HTERT RPE-1 (cell line): ENCODE measurements around the gene PRR33.
"Not testable (repeated sequence)": the region's sequence is repeated elsewhere in the genome, so short reads cannot be mapped to it uniquely, and the experiment has no call there.

Experiments used
- in situ Hi-C: fragments of 300-500 bp; cut with MboI; formaldehyde crosslinking; loops from 4 replicates; pipeline ENCODE4 v1.14.3; 2020; ENCODE audit warnings: low sequenced_read_pairs

Gene PRR33

DNA sequence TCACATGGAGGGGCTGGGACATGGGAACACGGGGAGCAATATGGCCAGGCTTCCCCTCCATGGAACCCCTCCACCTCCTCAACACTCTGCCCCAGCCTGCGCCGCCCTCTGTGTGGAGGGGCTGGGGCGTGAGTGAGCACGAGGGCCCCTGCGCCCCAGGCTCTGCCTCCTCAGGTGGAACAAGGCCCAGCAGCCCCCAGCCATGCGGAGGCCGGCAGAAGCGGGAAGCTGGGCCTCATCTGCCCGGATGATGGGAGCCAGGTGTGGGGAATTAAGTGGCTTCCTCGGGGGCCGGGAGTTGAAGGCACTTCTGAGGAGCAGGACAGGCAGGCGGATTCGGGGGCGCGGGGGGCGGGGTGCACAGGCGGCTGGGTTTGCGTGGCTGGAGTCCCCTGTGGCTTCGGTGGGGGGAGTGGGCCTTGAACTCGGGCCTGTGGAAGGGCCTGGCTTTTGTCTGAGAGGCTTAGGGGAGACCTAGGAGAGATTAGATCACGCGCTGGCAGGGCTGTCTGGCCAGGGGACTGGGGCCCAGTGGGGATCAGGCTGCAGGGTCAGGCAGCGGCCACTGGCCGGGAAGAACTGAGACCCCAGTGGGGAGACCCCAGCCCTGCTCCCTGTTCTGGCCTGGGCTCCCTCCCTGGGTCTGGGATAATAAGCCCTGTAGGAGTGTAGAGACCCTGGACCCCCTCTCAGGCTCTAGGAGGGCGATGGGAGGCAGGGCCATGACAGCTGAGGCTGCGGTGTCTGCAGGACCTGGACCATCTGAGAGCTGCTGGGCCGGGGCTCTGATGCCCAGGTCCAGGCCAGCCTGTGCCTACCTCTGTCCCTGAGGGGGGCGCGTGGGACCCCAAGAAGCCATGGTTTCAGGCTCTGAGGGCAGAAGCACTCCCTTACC lies 13.3 kb downstream of the PRR33 start:
- in situ Hi-C loops: no loop called here

DNA sequence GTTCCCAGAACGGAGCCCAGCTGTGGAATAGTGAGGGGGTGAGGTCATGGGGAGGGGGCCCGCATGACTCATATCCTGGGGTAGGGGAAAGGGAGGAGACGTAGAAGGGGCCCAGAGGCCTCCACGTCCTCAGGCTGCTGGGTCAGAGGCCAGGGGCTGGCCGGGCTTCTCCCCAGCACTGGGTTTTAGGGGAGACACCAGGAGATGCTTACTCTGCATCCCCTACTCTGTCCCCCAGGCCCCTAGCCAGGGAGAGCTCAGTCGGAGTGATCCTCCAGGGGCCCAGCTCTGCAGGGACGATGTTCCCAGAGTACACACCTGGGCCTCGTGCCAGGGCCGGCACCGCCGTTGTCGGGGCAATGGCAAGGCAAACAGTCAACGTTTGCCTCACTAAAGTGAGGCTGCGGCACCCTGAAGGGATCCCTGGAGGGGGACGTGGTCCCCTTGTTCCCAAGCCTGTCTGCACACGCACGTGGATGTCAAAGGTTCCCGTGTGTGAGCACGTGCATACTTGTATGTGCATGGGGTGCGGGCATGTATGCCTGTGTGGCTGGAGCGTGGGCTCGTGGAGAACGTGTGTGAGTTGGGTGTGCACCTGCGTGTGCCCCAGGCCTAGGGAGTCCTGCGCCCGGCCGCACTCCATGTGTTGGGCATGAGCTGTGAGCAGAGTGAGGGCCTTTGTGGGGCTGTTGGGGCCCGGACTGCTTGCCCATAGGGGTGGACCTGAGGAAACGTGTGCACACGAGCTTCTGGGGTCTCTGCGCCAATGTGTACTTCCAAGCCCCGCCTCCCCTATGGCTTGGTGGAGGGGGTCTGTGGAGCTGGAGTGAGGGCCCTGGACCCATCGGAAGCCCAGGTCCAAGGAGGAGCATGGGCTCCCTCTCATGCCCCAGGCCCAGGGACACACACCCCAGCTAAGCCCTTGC lies 14.2 kb downstream of the PRR33 start:
- in situ Hi-C loops: no loop called here

GRCh38 chr11:1876361-1877063 lies 15.2 kb downstream of the PRR33 start:
- in situ Hi-C loops: no loop called here

- in situ Hi-C loops: not testable (repeated sequence)
These were observed 15.8 kb downstream of the PRR33 start for GRCh38 chr11:1875851-1876301.

GRCh38 chr11:1875093-1875850 lies 16.4 kb downstream of the PRR33 start:
- in situ Hi-C loops: no loop called here

GRCh38 chr11:1874441-1875092 lies 17.1 kb downstream of the PRR33 start:
- in situ Hi-C loops: not testable (repeated sequence)

DNA sequence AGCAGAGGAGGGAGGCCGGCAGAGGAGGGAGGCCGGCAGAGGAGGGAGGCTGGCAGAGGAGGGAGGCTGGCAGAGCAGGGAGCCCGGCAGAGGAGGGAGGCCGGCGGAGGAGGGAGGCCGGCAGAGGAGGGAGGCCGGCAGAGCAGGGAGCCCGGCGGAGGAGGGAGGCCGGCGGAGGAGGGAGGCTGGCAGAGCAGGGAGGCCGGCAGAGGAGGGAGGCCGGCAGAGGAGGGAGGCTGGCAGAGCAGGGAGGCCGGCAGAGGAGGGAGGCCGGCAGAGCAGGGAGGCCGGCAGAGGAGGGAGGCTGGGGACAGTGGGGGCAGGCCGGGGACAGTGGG lies 17.9 kb downstream of the PRR33 start:
- in situ Hi-C loops: not testable (repeated sequence)

- in situ Hi-C loops: no loop called here
These were observed 18.5 kb downstream of the PRR33 start for GRCh38 chr11:1873048-1873812.

- in situ Hi-C loops: no loop called here
These were observed 19.3 kb downstream of the PRR33 start for GRCh38 chr11:1872267-1872985.

GRCh38 chr11:1871531-1871930 lies 20.2 kb downstream of the PRR33 start:
- in situ Hi-C loops: no loop called here

DNA sequence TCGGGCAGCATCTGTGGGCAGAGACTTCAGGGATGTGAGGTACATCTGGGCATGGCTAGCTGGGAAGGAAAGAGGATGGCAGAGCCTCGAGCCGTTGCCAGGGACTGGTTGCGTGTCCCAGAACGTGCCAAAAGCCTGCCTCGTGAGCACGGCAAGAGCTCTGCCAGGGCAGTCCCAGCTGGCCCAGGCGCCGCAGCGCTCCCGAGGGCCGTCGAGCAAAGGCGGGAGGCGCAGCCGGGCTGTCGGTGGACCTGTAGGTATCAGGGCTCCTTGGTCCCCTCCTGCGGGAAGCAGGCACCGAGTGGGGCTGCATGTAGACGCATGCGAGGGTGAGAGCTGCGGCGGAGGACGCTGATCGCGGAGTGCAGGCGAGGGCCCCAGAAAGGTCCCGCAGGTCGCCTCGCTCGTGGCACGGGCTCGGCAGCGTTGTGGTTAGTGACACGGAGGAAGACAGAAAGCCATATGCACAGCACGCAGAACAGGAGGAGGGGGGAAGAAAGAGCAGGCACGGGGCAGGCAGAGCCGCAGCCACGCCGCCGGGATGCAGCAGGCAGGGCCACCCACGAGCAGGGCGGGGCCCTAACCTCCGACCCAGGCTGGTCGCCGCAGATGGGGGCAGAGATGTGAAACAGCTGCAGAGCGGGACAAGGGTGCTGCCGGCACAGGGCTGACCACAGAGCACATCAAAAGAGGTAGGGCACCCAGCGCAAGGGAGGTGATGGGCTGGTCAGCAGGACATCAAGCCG lies 20.8 kb downstream of the PRR33 start:
- in situ Hi-C loops: no loop called here

- in situ Hi-C loops: no loop called here
These were observed 21.4 kb downstream of the PRR33 start for GRCh38 chr11:1870326-1870696.

DNA sequence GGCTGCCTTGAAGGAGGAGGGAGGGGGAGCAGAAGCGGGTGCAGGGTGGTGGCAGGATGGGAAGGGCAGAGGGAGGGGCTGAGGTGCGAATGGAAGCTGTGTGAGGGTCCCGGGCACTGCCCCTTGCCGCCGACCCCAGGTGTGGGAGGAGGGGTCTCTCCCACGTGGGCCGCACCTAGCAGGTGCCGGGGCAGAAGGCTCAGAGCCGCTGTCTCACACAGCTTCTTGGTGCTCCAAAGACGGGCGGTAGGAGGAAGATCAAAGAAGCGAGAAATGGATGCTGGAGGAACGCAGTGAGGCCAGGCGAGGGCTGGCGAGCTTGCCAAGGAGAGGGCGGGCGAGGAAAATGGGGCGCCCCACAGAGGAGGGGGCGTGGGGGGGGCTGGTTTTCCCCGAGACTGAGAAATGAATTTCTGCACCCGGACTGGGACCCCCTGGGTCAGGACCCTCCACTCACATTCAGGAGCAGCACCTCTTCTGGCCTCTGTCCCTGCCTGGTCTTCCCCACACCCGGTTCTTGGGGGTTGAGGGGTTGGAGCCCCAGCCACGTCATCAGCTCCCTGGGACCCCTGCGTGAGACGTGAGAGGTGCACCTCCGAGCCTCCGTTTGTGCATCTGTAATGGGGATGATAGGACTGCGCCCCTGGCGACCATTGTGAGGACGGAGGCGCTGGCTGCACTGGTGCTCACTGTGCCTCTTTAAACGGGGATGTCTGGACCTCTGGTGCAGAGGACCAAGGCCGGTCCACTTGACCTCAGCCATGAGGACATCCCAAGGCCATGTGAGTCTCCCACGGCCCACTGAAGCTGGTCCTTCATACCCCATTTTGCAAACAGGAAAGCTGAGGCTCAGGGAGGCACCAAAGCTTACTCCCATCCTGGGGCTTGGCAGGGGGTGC lies 22.0 kb downstream of the PRR33 start:
- in situ Hi-C loops: no loop called here

DNA sequence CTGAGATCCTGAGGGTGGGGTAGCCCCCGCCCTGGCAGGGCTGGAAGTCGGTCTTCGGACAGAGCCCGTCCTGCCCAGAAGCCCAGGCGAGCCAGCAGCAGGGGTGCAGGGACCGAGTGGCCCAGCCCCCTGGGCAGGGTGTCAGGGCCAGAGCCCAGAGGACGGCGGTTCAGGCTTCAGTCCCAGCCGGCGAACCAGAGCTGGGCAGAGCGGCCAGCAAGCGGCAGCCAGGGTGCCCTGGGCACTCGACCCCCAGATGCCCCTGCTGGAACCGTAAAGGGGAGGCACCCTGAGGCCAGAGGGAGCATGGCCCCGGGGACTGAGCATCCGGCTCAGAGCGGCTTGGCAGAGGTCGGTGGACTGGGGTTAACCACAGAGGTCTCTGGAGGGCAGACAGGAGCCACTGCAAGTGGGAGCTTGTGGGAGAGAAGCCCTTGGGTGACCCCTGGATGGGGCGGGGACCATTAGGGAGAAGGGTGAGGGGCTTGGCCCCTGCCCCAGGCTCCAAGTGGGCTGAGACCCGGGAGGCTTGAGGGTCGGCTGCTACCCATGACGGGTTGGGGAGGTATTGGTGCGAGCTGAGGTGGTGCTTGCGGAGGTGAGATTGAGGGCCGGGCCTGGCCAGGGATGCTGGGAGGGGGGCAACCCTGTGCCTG lies 22.9 kb downstream of the PRR33 start:
- in situ Hi-C loops: no loop called here

GRCh38 chr11:1868056-1868635 lies 23.5 kb downstream of the PRR33 start:
- in situ Hi-C loops: no loop called here

GRCh38 chr11:1867381-1867780 lies 24.3 kb downstream of the PRR33 start:
- in situ Hi-C loops: no loop called here
